Kidney (tissue), 14 donors: ENCODE data around the gene PANX2. TPM values are rescaled to one million over a fixed set of nuclear protein-coding genes. Genes with fewer than 3 reads are reported as not detected.
A peak's percentile ranks its signal among the peaks of the same experiment; 100 is the strongest.

ENCODE experiments used
- DNase-seq, 5 donors: peaks; one replicate each; pipeline ENCODE4 v3.0.0-alpha.2; 2013 to 2020
- FAIRE-seq: peaks from 2 replicates; lab custom pipeline; 2012; peaks lifted over from hg19 to GRCh38; lab: Jason Lieb, UNC
- H3K27ac ChIP-seq, 2 donors: one replicate each; pipeline ENCODE4 v1.7.0; 2013; ENCODE audit warnings: low read depth in 2 of 2, low read length in 2 of 2, inconsistent platforms in 1 of 2
- H3K27me3 ChIP-seq: one replicate; pipeline ENCODE4 v1.7.1; 2013; ENCODE audit warnings: low read length, inconsistent platforms; ENCODE audit not compliant: control insufficient read depth, insufficient read depth
- H3K36me3 ChIP-seq, 3 donors: one replicate each; pipeline versions ENCODE4 v1.7.0 to v1.7.1; 2013; ENCODE audit warnings: low read length in 3 of 3, control low read depth in 1 of 3, inconsistent platforms in 1 of 3; ENCODE audit not compliant: insufficient read depth in 3 of 3, control insufficient read depth in 2 of 3
- H3K4me1 ChIP-seq, 3 donors: one replicate each; pipeline versions ENCODE4 v1.7.0 to v1.7.1; 2013; ENCODE audit warnings: low read length in 3 of 3, inconsistent platforms in 1 of 3, low read depth in 1 of 3; ENCODE audit not compliant: control insufficient read depth in 2 of 3, insufficient read depth in 2 of 3
- H3K4me3 ChIP-seq, 3 donors: one replicate each; pipeline versions ENCODE4 v1.7.0 to v1.8.1; 2013; ENCODE audit warnings: low read length in 3 of 3, control low read depth in 1 of 3, inconsistent platforms in 1 of 3
- H3K9ac ChIP-seq, 3 donors: one replicate each; pipeline versions ENCODE4 v1.7.0 to v1.7.1; 2013; ENCODE audit warnings: low read length in 3 of 3, control low read depth in 1 of 3, inconsistent platforms in 1 of 3
- H3K9me3 ChIP-seq, 3 donors: one replicate each; pipeline versions ENCODE4 v1.7.0 to v1.7.1; 2013; ENCODE audit warnings: low read length in 3 of 3, control low read depth in 1 of 3, inconsistent platforms in 1 of 3; ENCODE audit not compliant: control insufficient read depth in 2 of 3, insufficient read depth in 1 of 3
- intact Hi-C: fragments of 100-400 bp; cut with DNase I; formaldehyde crosslinking; loops from one replicate; pipeline ENCODE4 v1.11.1; 2022
- polyA plus RNA-seq: library from polyadenylated mRNA; stranded (reverse); fragments of 350-450 nt; fragmentation: Illumina TruSeq; extraction: RNeasy Lipid Tissue Mini Kit (QIAGEN cat#74804); gene quantifications from one replicate; pipeline ENCODE4 v1.2.3, GENCODE V29; 2014; ENCODE audit warnings: low read depth, low replicate concordance; ENCODE audit not compliant: insufficient read depth
- total RNA-seq: library from RNA; stranded (reverse); fragmentation: NEBNext Ultra II Directional; extraction: Animal tissue kit (Norgen Biotek cat#: 25700); gene quantifications from one replicate; pipeline ENCODE4 v1.2.1, GENCODE V29; 2021
- TF ChIP-seq, protein P1 (sequence below): IDR thresholded peaks from 3 replicates; pipeline ENCODE4 v1.5.1; 2012; ENCODE audit warnings: mild to moderate bottlenecking, moderate library complexity, borderline replicate concordance; ENCODE audit not compliant: insufficient read depth; ENCODE audit errors: extremely low read depth
- donor health status: control.
- donor health status: control.
- donor health status: control.
- donor health status: control.
- donor health status: control.
- donor health status: DM: yes; HTN: yes; CAD: no.
- donor health status: Normal renal cell carcinoma (clear cell type).

The PANX2 gene
- total and polyA plus RNA-seq, 2 donors from 2014 or later, result 1.0 to 4.3 TPM

DNA sequence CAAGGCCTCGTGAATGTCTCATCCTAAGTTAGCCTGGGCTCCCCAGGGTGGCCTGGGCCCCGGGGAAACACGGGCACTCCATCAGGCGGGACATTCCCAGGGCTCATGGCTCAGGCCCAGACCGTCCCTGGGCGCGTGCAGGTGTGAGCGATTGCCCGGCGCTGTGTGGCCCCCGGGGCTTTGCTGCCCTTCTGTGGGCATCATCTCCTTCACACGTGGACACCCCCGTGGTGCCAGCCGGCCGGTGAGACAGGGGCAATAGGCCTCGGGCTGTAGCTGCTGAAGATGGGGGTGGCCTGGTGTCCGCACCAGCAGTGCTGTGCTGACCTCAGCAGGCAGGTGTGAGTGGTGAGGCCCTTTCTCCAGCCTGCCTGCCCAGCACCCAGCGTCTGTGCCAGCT, 25.7 kb downstream of the PANX2 start:
- TF ChIP-seq, protein P1, sequence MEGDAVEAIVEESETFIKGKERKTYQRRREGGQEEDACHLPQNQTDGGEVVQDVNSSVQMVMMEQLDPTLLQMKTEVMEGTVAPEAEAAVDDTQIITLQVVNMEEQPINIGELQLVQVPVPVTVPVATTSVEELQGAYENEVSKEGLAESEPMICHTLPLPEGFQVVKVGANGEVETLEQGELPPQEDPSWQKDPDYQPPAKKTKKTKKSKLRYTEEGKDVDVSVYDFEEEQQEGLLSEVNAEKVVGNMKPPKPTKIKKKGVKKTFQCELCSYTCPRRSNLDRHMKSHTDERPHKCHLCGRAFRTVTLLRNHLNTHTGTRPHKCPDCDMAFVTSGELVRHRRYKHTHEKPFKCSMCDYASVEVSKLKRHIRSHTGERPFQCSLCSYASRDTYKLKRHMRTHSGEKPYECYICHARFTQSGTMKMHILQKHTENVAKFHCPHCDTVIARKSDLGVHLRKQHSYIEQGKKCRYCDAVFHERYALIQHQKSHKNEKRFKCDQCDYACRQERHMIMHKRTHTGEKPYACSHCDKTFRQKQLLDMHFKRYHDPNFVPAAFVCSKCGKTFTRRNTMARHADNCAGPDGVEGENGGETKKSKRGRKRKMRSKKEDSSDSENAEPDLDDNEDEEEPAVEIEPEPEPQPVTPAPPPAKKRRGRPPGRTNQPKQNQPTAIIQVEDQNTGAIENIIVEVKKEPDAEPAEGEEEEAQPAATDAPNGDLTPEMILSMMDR, result no peak
- intact Hi-C loops, result no loop called here
- Histone ChIP-seq H3K9me3 (no peaks in the 10 kb centered on the region), H3K9ac (no peak overlapping the region), H3K4me3 (no peak overlapping the region), H3K36me3 (peaks cover 0 to 3% (median 3%) of the 10 kb centered on the region in 3 donors), H3K4me1 (peaks cover 0 to 10% (median 0%) of the 10 kb centered on the region in 3 donors), H3K27ac (no peak overlapping the region), H3K27me3 (no peaks in the 10 kb centered on the region)
- FAIRE-seq (no peak), DNase-seq (no peak)

DNA sequence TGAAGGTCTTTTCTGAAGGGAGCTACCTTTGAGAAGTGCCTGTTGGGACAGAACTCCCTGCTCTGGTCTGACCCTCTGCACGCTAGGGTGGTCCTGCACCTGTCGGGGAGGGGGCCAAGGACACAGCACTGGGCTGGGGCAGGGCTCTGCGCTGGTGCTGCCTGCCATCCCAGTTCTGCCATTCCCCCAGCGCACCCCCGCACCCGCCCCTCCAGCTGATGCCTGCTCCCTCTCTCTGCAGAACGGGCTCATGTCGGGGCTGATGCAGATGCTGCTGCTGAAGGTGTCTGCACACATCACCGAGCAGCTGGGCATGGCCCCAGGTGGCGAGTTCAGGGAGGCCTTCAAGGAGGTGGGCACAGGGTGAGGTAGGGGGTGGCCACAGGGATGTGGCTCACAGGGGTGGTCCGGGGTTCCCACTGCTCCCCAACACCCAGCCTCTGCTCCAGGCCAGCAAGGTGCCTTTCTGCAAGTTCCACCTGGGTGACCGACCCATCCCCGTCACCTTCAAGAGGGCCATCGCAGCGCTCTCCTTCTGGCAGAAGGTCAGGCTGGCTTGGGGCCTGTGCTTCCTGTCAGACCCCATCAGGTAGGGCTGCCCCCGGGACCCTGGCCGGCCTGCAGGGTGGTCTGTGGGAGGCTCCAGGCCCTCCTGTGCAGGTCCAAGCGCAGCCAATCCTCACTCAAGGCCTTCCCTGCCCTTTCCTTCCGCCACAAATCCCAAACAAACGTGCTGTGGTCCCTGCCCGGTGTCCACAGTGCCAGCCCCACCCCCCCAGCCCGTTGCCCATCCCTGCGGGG, 26.7 kb downstream of the PANX2 start:
- intact Hi-C loops, result no loop called here
- FAIRE-seq (no peak), DNase-seq (peak in 1 of 5 donors; percentile 39)
- Histone ChIP-seq H3K9ac (no peak overlapping the region), H3K36me3 (peaks cover 0 to 3% (median 3%) of the 10 kb centered on the region in 3 donors), H3K9me3 (no peaks in the 10 kb centered on the region), H3K27me3 (no peaks in the 10 kb centered on the region), H3K4me3 (no peak overlapping the region), H3K27ac (no peak overlapping the region), H3K4me1 (peaks cover 0 to 14% (median 1%) of the 10 kb centered on the region in 3 donors)
- TF ChIP-seq, protein P1, result no peak

DNA sequence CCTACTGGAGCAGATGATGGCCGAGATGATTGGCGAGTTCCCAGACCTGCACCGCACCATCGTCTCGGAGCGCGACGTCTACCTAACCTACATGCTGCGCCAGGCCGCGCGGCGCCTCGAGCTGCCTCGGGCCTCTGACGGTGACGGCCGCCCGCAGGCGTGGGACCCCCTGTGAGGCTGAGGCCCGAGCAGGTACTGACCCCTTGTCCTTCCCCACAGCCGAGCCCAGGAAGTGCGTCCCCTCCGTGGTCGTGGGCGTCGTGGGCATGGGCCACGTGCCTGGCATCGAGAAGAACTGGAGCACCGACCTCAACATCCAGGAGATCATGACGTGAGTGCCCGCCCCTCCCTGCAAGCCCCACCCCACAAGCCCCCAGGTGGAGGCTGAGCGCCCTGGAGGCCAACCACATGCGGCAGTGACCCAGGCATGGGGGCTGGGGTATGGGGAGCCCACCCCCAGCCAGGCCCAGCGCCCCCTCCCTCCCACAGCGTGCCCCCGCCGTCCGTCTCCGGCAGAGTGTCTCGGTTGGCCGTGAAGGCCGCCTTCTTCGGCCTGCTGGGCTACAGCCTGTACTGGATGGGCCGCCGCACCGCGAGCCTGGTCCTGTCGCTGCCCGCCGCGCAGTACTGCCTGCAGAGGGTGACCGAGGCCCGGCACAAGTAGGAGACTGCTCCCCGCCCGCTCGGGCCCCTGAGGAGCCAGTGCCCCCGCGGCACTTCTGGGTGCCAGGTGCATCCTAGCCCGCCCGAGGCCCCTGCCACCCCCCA, 27.5 kb downstream of the PANX2 start:
- Histone ChIP-seq H3K9ac (no peak overlapping the region), H3K36me3 (peaks cover 0 to 3% (median 3%) of the 10 kb centered on the region in 3 donors), H3K27me3 (no peaks in the 10 kb centered on the region), H3K27ac (no peak overlapping the region), H3K4me3 (no peak overlapping the region), H3K9me3 (no peaks in the 10 kb centered on the region), H3K4me1 (peaks cover 0 to 11% (median 10%) of the 10 kb centered on the region in 3 donors)
- intact Hi-C loops, result no loop called here
- FAIRE-seq (no peak), DNase-seq (no peak)
- TF ChIP-seq, protein P1, result no peak
